Measurements from ENCODE around the gene ANKHD1. TPM values are rescaled to one million over a fixed set of nuclear protein-coding genes. Genes with fewer than 3 reads are reported as not detected.

The ANKHD1 gene
- total and polyA plus RNA-seq, 11 donors = 41.4 to 78.8 (median 58.1) TPM

- H3K4me1 ChIP-seq = peaks cover 18 to 86% (median 66%) of the 10 kb centered on the region in 12 donors
- no peak for TF ChIP-seq POLR2A (IDR thresholded peaks at IDR 0.05)
- no peak for TF ChIP-seq CTCF (IDR thresholded peaks at IDR 0.05)
- H3K27me3 ChIP-seq = no peaks in the 10 kb centered on the region
- no peak for ATAC-seq
- peak overlapping the region in 1 of 12 donors; percentile 13 for H3K27ac ChIP-seq
- WGBS, 4 donors = 84 to 93% (median 90%) methylated on average over 5 of the region's 5 CpGs
- H3K4me3 ChIP-seq = no peak overlapping the region
- DNase-seq = no peak
- no peaks in the 10 kb centered on the region for H3K9me3 ChIP-seq
- intact Hi-C loops (cut with DNase I) = loop anchor here in 4 of 10 donors (5.0 to 10.0 kb wide), 2 partner anchors 71 to 138 kb away; partner anchors contain the start of genes TMCO6 (in 3 of the 4) and ZMAT2 (in 1 of the 4)
- H3K36me3 ChIP-seq = peaks cover 0 to 39% (median 26%) of the 10 kb centered on the region in 9 donors
Observed at GRCh38 chr5:140566665-140567064, 165.0 kb downstream of the ANKHD1 start.

DNA sequence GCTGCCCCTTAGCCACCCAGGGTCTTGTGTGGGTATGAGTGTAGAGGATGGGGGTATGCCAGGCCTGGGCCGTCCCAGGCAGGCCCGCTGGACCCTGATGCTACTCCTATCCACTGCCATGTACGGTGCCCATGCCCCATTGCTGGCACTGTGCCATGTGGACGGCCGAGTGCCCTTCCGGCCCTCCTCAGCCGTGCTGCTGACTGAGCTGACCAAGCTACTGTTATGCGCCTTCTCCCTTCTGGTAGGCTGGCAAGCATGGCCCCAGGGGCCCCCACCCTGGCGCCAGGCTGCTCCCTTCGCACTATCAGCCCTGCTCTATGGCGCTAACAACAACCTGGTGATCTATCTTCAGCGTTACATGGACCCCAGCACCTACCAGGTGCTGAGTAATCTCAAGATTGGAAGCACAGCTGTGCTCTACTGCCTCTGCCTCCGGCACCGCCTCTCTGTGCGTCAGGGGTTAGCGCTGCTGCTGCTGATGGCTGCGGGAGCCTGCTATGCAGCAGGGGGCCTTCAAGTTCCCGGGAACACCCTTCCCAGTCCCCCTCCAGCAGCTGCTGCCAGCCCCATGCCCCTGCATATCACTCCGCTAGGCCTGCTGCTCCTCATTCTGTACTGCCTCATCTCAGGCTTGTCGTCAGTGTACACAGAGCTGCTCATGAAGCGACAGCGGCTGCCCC lies 165.6 kb downstream of the ANKHD1 start:
- Histone ChIP-seq H3K9me3 (no peaks in the 10 kb centered on the region), H3K4me1 (peaks cover 18 to 85% (median 63%) of the 10 kb centered on the region in 12 donors), H3K27ac (peak overlapping the region in 1 of 12 donors; percentile 13), H3K27me3 (no peaks in the 10 kb centered on the region), H3K4me3 (no peak overlapping the region), H3K36me3 (peaks cover 0 to 37% (median 26%) of the 10 kb centered on the region in 9 donors)
- WGBS, 4 donors = 77 to 81% (median 78%) methylated on average over 21 to 22 of the region's 22 CpGs
- intact Hi-C loops (cut with DNase I) = loop anchor here in 4 of 10 donors (5.0 to 10.0 kb wide), 2 partner anchors 70 to 138 kb away; partner anchors contain the start of genes TMCO6 (in 3 of the 4) and ZMAT2 (in 1 of the 4)
- ATAC-seq (no peak), DNase-seq (peak in 1 of 5 donors; percentile 25)
- no peak for TF ChIP-seq POLR2A (IDR thresholded peaks at IDR 0.05)
- no peak for TF ChIP-seq CTCF (IDR thresholded peaks at IDR 0.05)

GRCh38 chr5:140567871-140568270 lies 166.2 kb downstream of the ANKHD1 start:
- DNase-seq (no peak), ATAC-seq (no peak)
- Histone ChIP-seq H3K9me3 (no peaks in the 10 kb centered on the region), H3K4me3 (no peak overlapping the region), H3K27ac (peak overlapping the region in 3 of 12 donors; percentile 74 to 90 (median 87)), H3K4me1 (peaks cover 18 to 79% (median 58%) of the 10 kb centered on the region in 12 donors), H3K27me3 (no peaks in the 10 kb centered on the region), H3K36me3 (peaks cover 0 to 37% (median 26%) of the 10 kb centered on the region in 9 donors)
- TF ChIP-seq CTCF (IDR thresholded peaks at IDR 0.05) (no peak), POLR2A (IDR thresholded peaks at IDR 0.05) (no peak)
- intact Hi-C loops (cut with DNase I) = loop anchor here in 4 of 10 donors (5.0 to 10.0 kb wide), 2 partner anchors 69 to 137 kb away; partner anchors contain the start of genes TMCO6 (in 3 of the 4) and ZMAT2 (in 1 of the 4)
- WGBS, 4 donors = 92 to 95% (median 94%) methylated on average over 12 to 13 of the region's 13 CpGs

DNA sequence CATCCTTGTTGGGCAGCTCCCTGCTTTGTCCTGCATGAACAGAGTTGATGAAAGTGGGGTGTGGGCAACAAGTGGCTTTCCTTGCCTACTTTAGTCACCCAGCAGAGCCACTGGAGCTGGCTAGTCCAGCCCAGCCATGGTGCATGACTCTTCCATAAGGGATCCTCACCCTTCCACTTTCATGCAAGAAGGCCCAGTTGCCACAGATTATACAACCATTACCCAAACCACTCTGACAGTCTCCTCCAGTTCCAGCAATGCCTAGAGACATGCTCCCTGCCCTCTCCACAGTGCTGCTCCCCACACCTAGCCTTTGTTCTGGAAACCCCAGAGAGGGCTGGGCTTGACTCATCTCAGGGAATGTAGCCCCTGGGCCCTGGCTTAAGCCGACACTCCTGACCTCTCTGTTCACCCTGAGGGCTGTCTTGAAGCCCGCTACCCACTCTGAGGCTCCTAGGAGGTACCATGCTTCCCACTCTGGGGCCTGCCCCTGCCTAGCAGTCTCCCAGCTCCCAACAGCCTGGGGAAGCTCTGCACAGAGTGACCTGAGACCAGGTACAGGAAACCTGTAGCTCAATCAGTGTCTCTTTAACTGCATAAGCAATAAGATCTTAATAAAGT lies 166.9 kb downstream of the ANKHD1 start:
- TF ChIP-seq CTCF (IDR thresholded peaks at IDR 0.05) (no peak), POLR2A (IDR thresholded peaks at IDR 0.05) (no peak)
- no peaks in the 10 kb centered on the region for H3K9me3 ChIP-seq
- DNase-seq = no peak
- H3K27ac ChIP-seq = peak overlapping the region; percentile 68 to 90 (median 80)
- peaks cover 0 to 37% (median 26%) of the 10 kb centered on the region in 9 donors for H3K36me3 ChIP-seq
- 72 to 100% (median 96%) methylated on average over 2 of the region's 2 CpGs for WGBS, 4 donors
- H3K27me3 ChIP-seq = no peaks in the 10 kb centered on the region
- peak overlapping the region in 2 of 12 donors; percentile 3 to 13 for H3K4me3 ChIP-seq
- H3K4me1 ChIP-seq = peaks cover 18 to 73% (median 52%) of the 10 kb centered on the region in 12 donors
- ATAC-seq = no peak
- intact Hi-C loops (cut with DNase I) = loop anchor here in 4 of 10 donors (5.0 to 10.0 kb wide), 2 partner anchors 69 to 136 kb away; partner anchors contain the start of genes TMCO6 (in 3 of the 4) and ZMAT2 (in 1 of the 4)

All from heart left ventricle (tissue), 16 donors.